GM20431 (cell line): Measurements from ENCODE around the gene SPRYD7.

Source experiments
- in situ Hi-C: fragments of 300-500 bp; cut with MseI, MboI; formaldehyde crosslinking; loops from one replicate; pipeline ENCODE4 v1.15.0; 2020; ENCODE audit warnings: low sequenced_read_pairs; ENCODE audit not compliant: unreplicated experiment

SPRYD7 gene

GRCh38 chr13:49867834-49868233 is 68.3 kb downstream of the SPRYD7 start:
- in situ Hi-C loops: no loop called here

- in situ Hi-C loops: no loop called here
These were observed 70.9 kb downstream of the SPRYD7 start for GRCh38 chr13:49865218-49865617.

- in situ Hi-C loops: no loop called here
These were observed 71.6 kb downstream of the SPRYD7 start for GRCh38 chr13:49864509-49864908.
